HG03442 (cell line): Measurements from ENCODE around the gene VIPR2.
"Not testable (repeated sequence)": the region's sequence is repeated elsewhere in the genome, so short reads cannot be mapped to it uniquely, and the experiment has no call there.

ENCODE experiments used
- ATAC-seq: cut with Tn5 transposase; IDR thresholded peaks from one replicate; pipeline ENCODE4 v1.9.1; 2021; ENCODE audit warnings: mild to moderate bottlenecking, moderate library complexity; ENCODE audit not compliant: unreplicated experiment

The VIPR2 gene

GRCh38 chr7:159144758-159145489 is at the start of gene VIPR2:
Gene VIPR2 (minus strand): TSS chr7:159144867. CDS start chr7:159144771, 96 bp downstream.
- no peak for ATAC-seq

DNA sequence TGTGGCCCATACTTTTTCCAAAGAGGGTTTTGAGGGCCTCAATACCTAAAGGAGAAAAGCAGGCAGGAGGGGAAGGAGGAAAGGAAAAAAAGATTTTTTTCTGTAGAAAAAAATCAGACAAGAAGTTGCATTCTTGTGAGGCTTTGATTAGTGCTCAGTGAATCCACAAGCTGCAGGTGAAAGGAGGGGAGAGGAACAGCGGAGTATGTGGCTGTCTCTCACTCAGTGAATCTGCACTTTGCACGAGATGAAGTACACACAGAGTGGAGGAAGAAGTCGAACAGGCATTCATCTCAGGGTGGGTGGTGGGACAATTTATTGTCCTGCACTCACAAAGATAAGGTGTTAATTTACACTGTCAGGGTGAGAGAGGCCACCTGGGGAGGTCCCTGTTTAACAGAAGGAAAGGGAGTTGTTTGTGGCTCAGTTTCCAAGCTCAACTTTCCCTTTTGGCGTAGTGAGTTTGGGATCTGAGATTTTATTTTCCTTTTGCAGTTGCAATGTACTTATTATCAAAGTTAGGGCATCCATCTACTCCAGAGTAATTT is 49.0 kb upstream of the VIPR2 start:
- ATAC-seq: no peak

DNA sequence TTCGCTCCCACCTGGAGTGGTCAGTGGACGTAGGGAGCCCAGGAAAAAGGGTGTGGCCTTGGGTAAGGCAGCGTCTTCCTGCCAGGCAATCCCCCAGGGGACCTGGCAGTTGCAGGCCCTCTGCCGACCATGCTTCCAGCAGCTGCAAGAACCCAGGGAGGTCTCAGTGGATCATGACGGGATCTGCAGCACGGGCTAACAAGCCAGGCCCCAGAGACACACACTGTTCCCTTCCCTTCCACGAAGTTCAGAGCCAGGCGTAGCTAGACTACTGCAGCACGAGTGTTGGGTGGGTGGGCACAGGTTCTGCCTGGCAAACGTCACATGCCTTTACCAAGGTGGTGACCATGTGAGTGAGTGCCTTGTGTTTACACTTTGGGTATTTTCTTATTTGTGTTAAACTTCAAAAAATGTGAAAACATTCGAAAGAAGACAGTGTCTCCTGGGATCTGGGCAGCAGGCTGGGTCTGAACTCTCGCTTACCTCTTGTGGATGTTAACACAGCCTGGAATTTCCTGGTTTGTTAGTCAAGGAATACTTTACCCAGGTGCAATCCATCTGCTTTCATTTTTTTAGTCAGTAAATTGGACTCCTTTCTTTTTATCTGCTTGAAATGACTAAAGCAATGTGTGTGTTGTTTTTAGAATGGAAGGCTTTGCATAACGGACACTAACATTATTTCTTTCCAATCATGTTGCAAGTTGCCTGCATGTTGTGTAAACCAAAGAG is 48.2 kb upstream of the VIPR2 start:
- ATAC-seq: no peak

- no peak for ATAC-seq
Observed at GRCh38 chr7:159192013-159192412, 47.3 kb upstream of the VIPR2 start.

DNA sequence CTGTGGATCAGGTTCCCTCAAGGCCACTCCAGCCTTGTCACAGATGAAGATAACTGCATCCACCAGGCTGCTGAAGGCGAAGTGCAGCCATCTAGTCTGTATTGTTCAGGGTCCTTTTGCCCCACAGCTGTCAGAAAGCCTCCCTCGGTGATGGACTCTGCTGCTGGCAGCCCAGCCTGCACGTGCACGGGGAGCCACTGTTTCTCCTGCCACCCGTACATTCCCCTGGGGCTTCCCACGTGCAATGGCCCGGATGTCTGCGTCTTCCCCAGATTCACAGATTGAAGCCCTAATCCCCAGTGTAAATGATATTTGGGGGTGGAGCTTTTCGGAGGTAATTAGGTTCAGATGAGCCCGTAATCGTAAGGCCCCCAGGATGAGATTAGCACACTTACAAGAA is 46.6 kb upstream of the VIPR2 start:
- ATAC-seq: no peak

DNA sequence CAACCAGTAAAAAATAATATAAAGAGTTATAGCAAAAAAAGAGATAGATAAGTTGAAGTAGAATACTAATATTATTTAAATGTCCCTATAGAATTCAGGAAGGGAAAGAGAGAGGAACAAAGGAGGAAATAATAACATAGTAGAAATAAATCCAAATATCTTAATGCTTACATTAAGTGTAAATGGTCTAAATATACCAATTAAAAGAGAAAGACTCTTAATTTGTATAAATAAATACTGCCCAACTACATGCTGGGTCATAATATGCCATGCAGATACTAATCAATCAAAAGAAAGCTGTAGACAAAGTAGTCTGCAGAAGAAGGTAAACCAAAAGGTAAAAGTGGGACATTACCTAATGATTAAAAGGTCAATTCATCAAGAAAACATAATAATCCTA is 43.3 kb upstream of the VIPR2 start:
- ATAC-seq: no peak

GRCh38 chr7:159179241-159179640 is 34.6 kb upstream of the VIPR2 start:
- no peak for ATAC-seq

DNA sequence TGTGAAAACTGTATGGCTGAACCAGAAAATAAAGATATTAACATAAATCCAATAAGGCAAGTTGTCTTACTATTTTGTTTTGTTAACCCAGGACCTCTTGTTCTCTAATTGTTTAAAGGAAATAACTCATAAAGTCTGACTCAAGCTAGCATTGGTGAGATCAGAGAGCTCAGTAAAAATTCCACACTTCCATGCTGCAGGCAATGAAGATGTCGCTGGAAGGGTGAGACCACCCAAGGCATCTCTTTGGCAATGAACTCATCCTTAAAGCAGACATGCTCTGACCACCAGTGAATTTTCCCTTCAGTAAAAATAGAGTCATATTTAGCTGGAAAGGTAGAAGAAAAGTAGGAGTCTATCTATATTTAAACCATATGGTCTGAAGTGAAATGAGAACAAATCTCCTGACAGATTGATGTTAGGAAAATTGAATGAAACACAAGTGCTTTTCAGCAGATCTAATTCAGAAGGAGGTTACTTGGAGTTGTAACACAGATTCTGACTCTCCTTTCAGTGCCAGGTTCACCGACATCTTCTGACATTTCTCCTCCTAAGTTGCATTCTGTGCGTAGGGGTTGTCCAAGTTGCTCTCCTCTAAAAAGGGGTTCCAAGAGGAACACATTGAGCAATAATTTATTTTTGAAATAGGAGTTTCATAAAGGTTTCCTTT is 32.8 kb upstream of the VIPR2 start:
- ATAC-seq: no peak

DNA sequence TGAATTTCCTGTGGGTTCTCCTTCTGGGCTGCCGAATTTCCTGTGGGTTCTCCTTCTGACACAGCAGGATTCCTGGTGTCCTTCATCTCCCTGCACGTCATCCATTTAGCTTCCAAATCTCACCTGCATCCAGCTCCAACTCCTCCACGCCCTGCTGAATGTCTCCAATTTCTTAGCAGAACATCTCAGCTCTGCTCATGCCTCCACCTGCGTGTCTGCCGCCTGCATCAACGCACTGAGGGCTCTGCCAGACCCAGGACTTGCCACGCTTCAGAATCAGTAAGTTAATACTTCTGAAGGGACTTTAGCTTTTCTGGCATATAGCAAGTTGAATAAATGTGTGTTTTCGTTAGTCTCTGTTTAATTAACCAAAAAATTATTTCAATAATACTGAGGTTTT is 31.1 kb upstream of the VIPR2 start:
- ATAC-seq: no peak

DNA sequence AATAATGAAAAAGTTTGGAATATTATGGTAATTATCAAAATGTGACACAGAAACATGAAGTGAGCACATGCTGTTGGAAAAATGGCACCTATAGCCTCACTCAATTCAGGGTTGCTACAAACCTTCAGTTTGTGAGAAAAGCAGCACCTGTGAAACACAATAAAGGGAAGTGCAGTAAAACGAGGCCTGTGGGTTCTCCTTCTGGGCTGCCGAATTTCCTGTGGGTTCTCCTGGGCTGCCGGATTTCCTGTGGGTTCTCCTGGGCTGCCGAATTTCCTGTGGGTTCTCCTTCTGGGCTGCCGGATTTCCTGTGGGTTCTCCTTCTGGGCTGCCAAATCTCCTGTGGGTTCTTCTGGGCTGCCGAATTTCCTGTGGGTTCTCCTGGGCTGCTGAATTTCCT is 30.4 kb upstream of the VIPR2 start:
- ATAC-seq: not testable (repeated sequence)

GRCh38 chr7:159172400-159172799 is 27.7 kb upstream of the VIPR2 start:
- no peak for ATAC-seq

GRCh38 chr7:159169391-159169790 is 24.7 kb upstream of the VIPR2 start:
- no peak for ATAC-seq

GRCh38 chr7:159167139-159167538 is 22.5 kb upstream of the VIPR2 start:
- ATAC-seq: no peak

- ATAC-seq: no peak
Observed at GRCh38 chr7:159166530-159166929, 21.9 kb upstream of the VIPR2 start.

DNA sequence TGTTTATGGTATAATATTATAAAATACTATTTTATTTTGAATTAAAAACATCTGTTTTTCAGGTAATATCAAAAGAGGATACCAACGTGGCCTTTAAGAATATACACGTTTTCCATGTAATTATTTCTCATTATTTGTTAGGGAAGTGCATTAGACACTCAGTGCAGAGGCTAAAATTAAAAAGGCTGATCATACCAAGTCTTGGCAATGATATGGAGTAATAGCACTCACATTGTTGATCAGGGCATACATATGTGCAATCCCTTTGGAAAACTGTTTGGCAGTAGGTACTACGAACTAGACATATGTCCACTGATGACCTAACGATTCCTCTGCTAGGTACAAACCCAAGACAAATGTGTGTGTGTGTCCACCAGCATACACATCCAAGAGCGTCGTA is 20.7 kb upstream of the VIPR2 start:
- no peak for ATAC-seq

DNA sequence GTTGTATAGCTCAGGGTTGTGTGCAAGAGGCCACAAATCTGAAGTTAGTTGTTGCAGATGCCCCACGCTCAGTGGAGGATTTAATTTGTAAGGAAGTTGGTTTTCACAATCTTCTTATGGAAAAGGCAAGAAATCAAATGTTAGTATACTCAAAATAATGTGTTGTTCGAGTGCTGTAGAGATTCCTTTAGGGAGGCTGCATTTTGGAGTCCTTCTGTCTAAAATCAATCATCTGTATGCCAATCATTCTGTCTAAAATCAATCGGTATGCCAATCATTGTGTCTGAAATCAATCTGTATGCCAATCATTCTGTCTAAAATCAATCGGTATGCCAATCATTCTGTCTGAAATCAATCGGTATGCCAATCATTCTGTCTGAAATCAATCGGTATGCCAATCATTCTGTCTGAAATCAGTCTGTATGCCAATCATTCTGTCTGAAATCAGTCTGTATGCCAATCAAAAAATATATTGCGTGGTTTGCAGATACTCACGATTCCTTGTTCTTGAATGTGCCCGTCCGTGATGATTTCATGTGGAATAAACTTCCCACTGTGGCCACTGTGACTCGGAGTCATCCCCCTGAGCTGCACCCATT is 19.1 kb upstream of the VIPR2 start:
- ATAC-seq: not testable (repeated sequence)

DNA sequence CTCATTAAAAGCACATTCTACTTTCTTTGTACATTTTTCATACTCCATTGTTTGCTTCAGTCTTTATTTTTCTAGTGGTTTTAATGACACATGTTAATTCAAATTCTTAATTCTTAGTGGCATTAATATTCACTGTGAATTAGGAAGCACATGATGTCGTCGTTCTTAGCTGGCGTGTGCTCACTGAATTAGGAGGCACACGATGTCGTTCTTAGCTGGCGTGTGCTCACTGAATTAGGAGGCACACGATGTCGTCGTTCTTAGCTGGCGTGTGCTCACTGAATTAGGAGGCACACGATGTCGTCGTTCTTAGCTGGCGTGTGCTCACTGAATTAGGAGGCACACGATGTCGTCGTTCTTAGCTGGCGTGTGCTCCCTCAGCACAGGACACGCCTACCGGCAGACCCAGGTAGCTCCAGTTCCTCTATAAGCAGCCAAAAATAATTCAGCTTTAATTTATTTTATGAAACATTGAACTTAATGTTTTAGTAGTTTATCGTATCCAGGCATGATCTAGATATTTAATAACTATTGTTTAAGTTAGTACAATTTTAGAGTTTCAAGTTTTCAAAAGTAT is 17.5 kb upstream of the VIPR2 start:
- ATAC-seq: not testable (repeated sequence)

DNA sequence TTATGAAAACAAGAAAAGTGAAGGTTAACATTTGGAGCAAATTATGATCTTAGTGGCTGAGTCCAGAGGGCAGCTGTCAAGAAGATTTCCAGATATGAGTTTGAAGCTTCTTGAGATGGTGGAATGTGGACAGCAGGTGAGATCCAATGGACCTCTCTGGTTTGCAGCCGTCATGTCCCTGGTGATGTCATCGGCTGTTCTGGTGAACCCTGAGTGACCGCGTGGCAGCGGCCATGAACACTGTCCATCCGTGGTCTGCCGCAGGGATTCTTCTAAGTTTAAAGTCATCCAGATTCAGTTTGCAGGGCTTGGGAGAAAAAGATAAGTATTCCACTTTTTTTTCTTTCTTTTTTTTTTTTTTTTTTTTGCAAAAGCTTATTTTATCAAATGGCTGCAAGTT is 15.8 kb upstream of the VIPR2 start:
- no peak for ATAC-seq

DNA sequence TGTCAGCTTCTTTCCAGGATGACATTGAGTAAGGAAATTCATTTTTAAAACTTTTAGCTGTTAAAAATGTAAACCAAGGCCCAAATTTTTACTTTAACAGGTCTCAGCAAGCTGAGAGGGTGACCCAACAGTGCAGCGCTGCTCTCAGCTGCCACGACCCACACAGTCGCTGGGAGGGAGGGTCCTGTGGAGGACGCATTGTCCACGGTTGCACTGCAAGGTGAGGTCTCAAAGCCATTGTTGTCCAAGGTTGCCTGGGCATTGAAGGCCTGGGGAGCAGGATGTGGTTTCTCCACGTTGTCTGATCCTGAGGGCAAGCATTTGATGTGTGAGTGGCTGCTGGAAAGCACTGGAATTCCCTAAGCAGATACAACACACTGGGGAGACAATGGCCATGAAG is 15.1 kb upstream of the VIPR2 start:
- no peak for ATAC-seq

- no peak for ATAC-seq
Observed at GRCh38 chr7:159158888-159159405, 14.3 kb upstream of the VIPR2 start.
